HepG2 (cell line): Measurements from ENCODE around the gene INSIG2. TPM values are rescaled to one million over a fixed set of nuclear protein-coding genes. Genes with fewer than 3 reads are reported as not detected.

Experiments used
- ARID5B ChIP-seq: IDR thresholded peaks from 2 replicates; pipeline ENCODE4 v1.4.0; 2020; ENCODE audit warnings: mild to moderate bottlenecking, missing genetic modification reagents
- CREB3 ChIP-seq: sonication (generic); formaldehyde crosslinking; IDR thresholded peaks from 2 replicates; pipeline ENCODE4 v1.5.0; 2020; ENCODE audit warnings: missing genetic modification reagents
- DMAP1 ChIP-seq: IDR thresholded peaks from 2 replicates; pipeline ENCODE4 v1.6.1; 2016
- FOXP1 ChIP-seq, 2 experiments: fragments of 450-650 bp in 1 of 2; IDR thresholded peaks; 2 replicates each; pipeline ENCODE4 v1.6.1; 2017 to 2018; ENCODE audit warnings: antibody characterized with exemption in 1 of 2
- FOXP4 ChIP-seq: sonication (generic); formaldehyde crosslinking; IDR thresholded peaks from 2 replicates; pipeline ENCODE4 v1.4.0; 2020; ENCODE audit warnings: missing genetic modification reagents
- KMT2B ChIP-seq: IDR thresholded peaks from 2 replicates; pipeline ENCODE4 v1.6.1; 2016; ENCODE audit warnings: missing genetic modification reagents, missing compliant biosample characterization
- MED1 ChIP-seq: sonication (generic); formaldehyde crosslinking; IDR thresholded peaks from 2 replicates; pipeline ENCODE4 v1.4.0; 2020; ENCODE audit warnings: missing genetic modification reagents
- PATZ1 ChIP-seq: sonication (generic); formaldehyde crosslinking; IDR thresholded peaks from 2 replicates; pipeline ENCODE4 v1.4.0; 2020; ENCODE audit warnings: missing genetic modification reagents
- RARA ChIP-seq: IDR thresholded peaks from 2 replicates; pipeline ENCODE4 v1.6.1; 2016; ENCODE audit warnings: missing genetic modification reagents, missing compliant biosample characterization
- RBFOX2 ChIP-seq: fragments of 200-400 bp; formaldehyde crosslinking; IDR thresholded peaks from 2 replicates; pipeline ENCODE4 v1.6.1; 2017; ENCODE audit warnings: low read depth, mild to moderate bottlenecking, low read length
- REST ChIP-seq, 2 experiments: IDR thresholded peaks; 2 replicates each; pipeline ENCODE4 v1.6.1; 2011 to 2012; ENCODE audit warnings: low read length in 2 of 2, borderline replicate concordance in 1 of 2, low read depth in 1 of 2, mild to moderate bottlenecking in 1 of 2, moderate library complexity in 1 of 2
- TCF7 ChIP-seq: sonication (generic); IDR thresholded peaks from 2 replicates; pipeline ENCODE4 v1.6.1; 2016; ENCODE audit warnings: antibody characterized with exemption, low read depth
- ZNF546 ChIP-seq: sonication (generic); formaldehyde crosslinking; conservative IDR thresholded peaks from 2 replicates; pipeline ENCODE4 v1.8.1; 2023; ENCODE audit warnings: mild to moderate bottlenecking, missing genetic modification reagents
- ZNF607 ChIP-seq: sonication (generic); formaldehyde crosslinking; IDR thresholded peaks from 2 replicates; pipeline ENCODE4 v1.5.1; 2020; ENCODE audit warnings: missing genetic modification reagents, mild to moderate bottlenecking, borderline replicate concordance
- ZNF652 ChIP-seq: IDR thresholded peaks from 2 replicates; pipeline ENCODE4 v1.6.1; 2016; ENCODE audit warnings: low read depth, borderline replicate concordance
- ZNF878 ChIP-seq: sonication (generic); formaldehyde crosslinking; IDR thresholded peaks from 2 replicates; pipeline ENCODE4 v1.8.1; 2023; ENCODE audit warnings: mild to moderate bottlenecking, missing genetic modification reagents, moderate library complexity
- polyA plus RNA-seq, 8 experiments: library from polyadenylated mRNA; depleted of rRNA in 3 of 8; stranded (reverse) in 7 of 8; unstranded in 1 of 8; fragments of >200 nt; fragmentation: Illumina TruSeq in 4 of 8; extraction: Trizol in 4 of 8; gene quantifications; 2 replicates each; pipeline versions ENCODE4 v1.2.1 to v1.2.3, GENCODE V29; 2011 to 2016; ENCODE audit warnings: low read depth in 4 of 8, missing spikeins in 1 of 8, mixed read lengths in 1 of 8; ENCODE audit not compliant: insufficient read depth in 1 of 8
- total RNA-seq, 5 experiments: library from RNA; depleted of rRNA; stranded (reverse); fragments of >200 nt; fragmentation: Illumina TruSeq; extraction: Trizol; gene quantifications; 2 replicates each; pipeline ENCODE4 v1.2.3, GENCODE V29; 2016; ENCODE audit warnings: low read depth in 1 of 5

The INSIG2 gene
- total and polyA plus RNA-seq, 2 of the 13 experiments (the other 11 are each of a cell fraction or from before 2014, with no cell fraction given), result 73.5 to 481 TPM

- TF ChIP-seq REST (IDR thresholded peaks at IDR 0.05; ENCODE audit: borderline replicate concordance in 1 of 2, low read depth in 1 of 2, low read length in 2 of 2), result peak in 1 of 2 experiments; percentile 35; a peak in 1 of 4 replicates
- TF ChIP-seq KMT2B (CRISPR knock-in tag), result 0 out of 2 replicates have a peak, but pooled peaks have one; percentile 16
- TF ChIP-seq RBFOX2, result peak; percentile 39
- TF ChIP-seq ZNF607, result no peak
- no peak for TF ChIP-seq PATZ1
- peak; percentile 55; the same call in 1 of the 2 replicates for TF ChIP-seq TCF7
- no peak for TF ChIP-seq FOXP1 (IDR thresholded peaks at IDR 0.05)
- TF ChIP-seq FOXP1 (CRISPR knock-in tag; IDR thresholded peaks at IDR 0.05), result 0 out of 2 replicates have a peak, but pooled peaks have one; percentile 15
- 0 out of 2 replicates have a peak, but pooled peaks have one; percentile 13 for TF ChIP-seq ZNF546 (CRISPR knock-in tag)
- no peak; the same call in 1 of the 2 replicates for TF ChIP-seq ZNF878 (CRISPR knock-in tag)
- TF ChIP-seq DMAP1 (CRISPR knock-in tag), result 0 out of 2 replicates have a peak, but pooled peaks have one; percentile 6
- TF ChIP-seq ZNF652 (CRISPR knock-in tag), result no peak
- no peak for TF ChIP-seq CREB3 (CRISPR knock-in tag)
- TF ChIP-seq ARID5B (CRISPR knock-in tag), result peak; percentile 33; the same call in 1 of the 2 replicates
- TF ChIP-seq FOXP4 (CRISPR knock-in tag), result 0 out of 2 replicates have a peak, but pooled peaks have one; percentile 46
- TF ChIP-seq MED1 (CRISPR knock-in tag), result peak; percentile 56
- TF ChIP-seq RARA, result peak; percentile 27; the same call in 1 of the 2 replicates
Observed at GRCh38 chr2:118086024-118086633, 2.1 kb upstream of the INSIG2 start (continued).
